Stimulated activated CD4-positive, alpha-beta T cell treated with anti-CD3 and anti-CD28 coated beads, Interleukin-4, amount 100 ng/mL, for 4 hours (primary cell): Measurements from ENCODE around the gene COL8A2.

ENCODE experiments used
- DNase-seq, 2 experiments: peaks; one replicate each; pipeline ENCODE4 v3.0.0-alpha.2; 2020

COL8A2 gene

GRCh38 chr1:36088577-36089392 lies 36.2 kb downstream of the COL8A2 start, which contains the start of gene ADPRS:
TSS of gene ADPRS (plus strand) at chr1:36088892. CDS start at chr1:36088905, 13 bp downstream.
- peak; percentile 87 for DNase-seq

GRCh38 chr1:36088265-36088576 lies 36.8 kb downstream of the COL8A2 start:
- DNase-seq, result no peak

GRCh38 chr1:36087233-36088123 lies 37.5 kb downstream of the COL8A2 start:
- DNase-seq, result no peak

GRCh38 chr1:36086529-36087232 lies 38.3 kb downstream of the COL8A2 start:
- no peak for DNase-seq

- DNase-seq, result no peak
These were observed 39.1 kb downstream of the COL8A2 start for GRCh38 chr1:36085686-36086526.

- no peak for DNase-seq
These were observed 39.9 kb downstream of the COL8A2 start for GRCh38 chr1:36085126-36085525.

GRCh38 chr1:36084497-36085115 lies 40.4 kb downstream of the COL8A2 start:
- no peak for DNase-seq

- no peak for DNase-seq
These were observed 41.2 kb downstream of the COL8A2 start, which contains the start of gene TEKT2 for GRCh38 chr1:36083635-36084496. TSS of gene TEKT2 (plus strand) at chr1:36084094. CDS start at chr1:36084922, 828 bp downstream.

GRCh38 chr1:36083219-36083618 lies 41.8 kb downstream of the COL8A2 start:
- no peak for DNase-seq

GRCh38 chr1:36081926-36082485 lies 43.0 kb downstream of the COL8A2 start:
- DNase-seq, result no peak

GRCh38 chr1:36080801-36081200 lies 44.2 kb downstream of the COL8A2 start:
- DNase-seq, result no peak

GRCh38 chr1:36080236-36080635 lies 44.8 kb downstream of the COL8A2 start:
- no peak for DNase-seq

- DNase-seq, result no peak
These were observed 47.9 kb downstream of the COL8A2 start for GRCh38 chr1:36076979-36077573.

- no peak for DNase-seq
These were observed 54.7 kb downstream of the COL8A2 start for GRCh38 chr1:36070349-36070748.

- DNase-seq, result no peak
These were observed 56.2 kb downstream of the COL8A2 start for GRCh38 chr1:36068866-36069265.

- no peak for DNase-seq
These were observed 57.2 kb downstream of the COL8A2 start for GRCh38 chr1:36067871-36068270.

GRCh38 chr1:36062315-36062714 lies 62.7 kb downstream of the COL8A2 start:
- no peak for DNase-seq

- no peak for DNase-seq
These were observed 69.3 kb downstream of the COL8A2 start for GRCh38 chr1:36055706-36056105.

GRCh38 chr1:36053978-36054377 lies 71.0 kb downstream of the COL8A2 start:
- no peak for DNase-seq

GRCh38 chr1:36051821-36052220 lies 73.2 kb downstream of the COL8A2 start:
- DNase-seq, result no peak
